HepG2 (cell line): ENCODE results near the gene COPS6.

Experiments
- ARNT ChIP-seq: fragments of 450-650 bp; IDR thresholded peaks from 2 replicates; pipeline ENCODE4 v1.6.1; 2017
- BRCA1 ChIP-seq: sonication (generic); formaldehyde crosslinking; IDR thresholded peaks from 2 replicates; pipeline ENCODE4 v1.4.0; 2020; ENCODE audit warnings: missing genetic modification reagents
- CEBPB ChIP-seq: IDR thresholded peaks from 2 replicates; pipeline ENCODE4 v1.6.1; 2011; ENCODE audit warnings: low read depth, low read length, improper control_type of control experiment, borderline replicate concordance
- EZH2 ChIP-seq: conservative IDR thresholded peaks from 2 replicates; pipeline ENCODE4 v1.6.1; 2012; ENCODE audit warnings: mild to moderate bottlenecking, low read depth, low read length, moderate library complexity
- HNRNPLL ChIP-seq: fragments of 200-400 bp; formaldehyde crosslinking; IDR thresholded peaks from 2 replicates; pipeline ENCODE4 v1.6.1; 2017; ENCODE audit warnings: mild to moderate bottlenecking, low read depth, low read length; ENCODE audit not compliant: poor library complexity, severe bottlenecking
- ZBTB44 ChIP-seq: sonication (generic); formaldehyde crosslinking; IDR thresholded peaks from 2 replicates; pipeline ENCODE4 v1.4.0; 2020; ENCODE audit warnings: missing genetic modification reagents
- ZNF432 ChIP-seq: sonication (generic); formaldehyde crosslinking; IDR thresholded peaks from 2 replicates; pipeline ENCODE4 v1.5.0; 2020; ENCODE audit warnings: missing genetic modification reagents, mild to moderate bottlenecking, borderline replicate concordance
- ZNF503 ChIP-seq: sonication (generic); formaldehyde crosslinking; IDR thresholded peaks from 2 replicates; pipeline ENCODE4 v1.4.0; 2020; ENCODE audit warnings: missing genetic modification reagents
- ZNF713 ChIP-seq: sonication (generic); formaldehyde crosslinking; IDR thresholded peaks from 2 replicates; pipeline ENCODE4 v1.4.0; 2020; ENCODE audit warnings: mild to moderate bottlenecking, missing genetic modification reagents
- TF ChIP-seq, protein P1 (sequence below): sonication (generic); formaldehyde crosslinking; IDR thresholded peaks from 2 replicates; pipeline ENCODE4 v1.5.0; 2020; ENCODE audit warnings: mild to moderate bottlenecking, missing genetic modification reagents, moderate library complexity
- TF ChIP-seq, protein P2 (sequence below): sonication (generic); formaldehyde crosslinking; IDR thresholded peaks from 2 replicates; pipeline ENCODE4 v1.4.0; 2020; ENCODE audit warnings: missing genetic modification reagents

GRCh38 chr7:100130608-100131453 lies 42.1 kb downstream of the COPS6 start:
- no peak for TF ChIP-seq ZBTB44 (CRISPR knock-in tag)
- TF ChIP-seq CEBPB = peak; percentile 92
- no peak for TF ChIP-seq ARNT
- no peak for TF ChIP-seq BRCA1 (CRISPR knock-in tag)
- TF ChIP-seq EZH2 = no peak
- TF ChIP-seq ZNF713 (CRISPR knock-in tag) = no peak
- no peak for TF ChIP-seq ZNF503 (CRISPR knock-in tag)
- no peak for TF ChIP-seq HNRNPLL
- TF ChIP-seq, protein P1, sequence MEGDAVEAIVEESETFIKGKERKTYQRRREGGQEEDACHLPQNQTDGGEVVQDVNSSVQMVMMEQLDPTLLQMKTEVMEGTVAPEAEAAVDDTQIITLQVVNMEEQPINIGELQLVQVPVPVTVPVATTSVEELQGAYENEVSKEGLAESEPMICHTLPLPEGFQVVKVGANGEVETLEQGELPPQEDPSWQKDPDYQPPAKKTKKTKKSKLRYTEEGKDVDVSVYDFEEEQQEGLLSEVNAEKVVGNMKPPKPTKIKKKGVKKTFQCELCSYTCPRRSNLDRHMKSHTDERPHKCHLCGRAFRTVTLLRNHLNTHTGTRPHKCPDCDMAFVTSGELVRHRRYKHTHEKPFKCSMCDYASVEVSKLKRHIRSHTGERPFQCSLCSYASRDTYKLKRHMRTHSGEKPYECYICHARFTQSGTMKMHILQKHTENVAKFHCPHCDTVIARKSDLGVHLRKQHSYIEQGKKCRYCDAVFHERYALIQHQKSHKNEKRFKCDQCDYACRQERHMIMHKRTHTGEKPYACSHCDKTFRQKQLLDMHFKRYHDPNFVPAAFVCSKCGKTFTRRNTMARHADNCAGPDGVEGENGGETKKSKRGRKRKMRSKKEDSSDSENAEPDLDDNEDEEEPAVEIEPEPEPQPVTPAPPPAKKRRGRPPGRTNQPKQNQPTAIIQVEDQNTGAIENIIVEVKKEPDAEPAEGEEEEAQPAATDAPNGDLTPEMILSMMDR = peak; percentile 91
- no peak for TF ChIP-seq ZNF432
- TF ChIP-seq, protein P2, sequence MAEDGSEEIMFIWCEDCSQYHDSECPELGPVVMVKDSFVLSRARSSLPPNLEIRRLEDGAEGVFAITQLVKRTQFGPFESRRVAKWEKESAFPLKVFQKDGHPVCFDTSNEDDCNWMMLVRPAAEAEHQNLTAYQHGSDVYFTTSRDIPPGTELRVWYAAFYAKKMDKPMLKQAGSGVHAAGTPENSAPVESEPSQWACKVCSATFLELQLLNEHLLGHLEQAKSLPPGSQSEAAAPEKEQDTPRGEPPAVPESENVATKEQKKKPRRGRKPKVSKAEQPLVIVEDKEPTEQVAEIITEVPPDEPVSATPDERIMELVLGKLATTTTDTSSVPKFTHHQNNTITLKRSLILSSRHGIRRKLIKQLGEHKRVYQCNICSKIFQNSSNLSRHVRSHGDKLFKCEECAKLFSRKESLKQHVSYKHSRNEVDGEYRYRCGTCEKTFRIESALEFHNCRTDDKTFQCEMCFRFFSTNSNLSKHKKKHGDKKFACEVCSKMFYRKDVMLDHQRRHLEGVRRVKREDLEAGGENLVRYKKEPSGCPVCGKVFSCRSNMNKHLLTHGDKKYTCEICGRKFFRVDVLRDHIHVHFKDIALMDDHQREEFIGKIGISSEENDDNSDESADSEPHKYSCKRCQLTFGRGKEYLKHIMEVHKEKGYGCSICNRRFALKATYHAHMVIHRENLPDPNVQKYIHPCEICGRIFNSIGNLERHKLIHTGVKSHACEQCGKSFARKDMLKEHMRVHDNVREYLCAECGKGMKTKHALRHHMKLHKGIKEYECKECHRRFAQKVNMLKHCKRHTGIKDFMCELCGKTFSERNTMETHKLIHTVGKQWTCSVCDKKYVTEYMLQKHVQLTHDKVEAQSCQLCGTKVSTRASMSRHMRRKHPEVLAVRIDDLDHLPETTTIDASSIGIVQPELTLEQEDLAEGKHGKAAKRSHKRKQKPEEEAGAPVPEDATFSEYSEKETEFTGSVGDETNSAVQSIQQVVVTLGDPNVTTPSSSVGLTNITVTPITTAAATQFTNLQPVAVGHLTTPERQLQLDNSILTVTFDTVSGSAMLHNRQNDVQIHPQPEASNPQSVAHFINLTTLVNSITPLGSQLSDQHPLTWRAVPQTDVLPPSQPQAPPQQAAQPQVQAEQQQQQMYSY (CRISPR knock-in tag) = no peak
